GM08714 (cell line): ENCODE results near the gene PTBP1.

Source experiments
- H3K4me3 ChIP-seq: fragments of 200-500 bp; sonication (Bioruptor generic); 2 replicates; pipeline ENCODE4 v1.5.1; 2014; ENCODE audit warnings: mild to moderate bottlenecking, low read length, inconsistent platforms
- ZNF274 ChIP-seq: IDR thresholded peaks from 2 replicates; pipeline ENCODE4 v1.6.1; 2012; ENCODE audit warnings: mild to moderate bottlenecking, low read depth, low read length

PTBP1 gene

DNA sequence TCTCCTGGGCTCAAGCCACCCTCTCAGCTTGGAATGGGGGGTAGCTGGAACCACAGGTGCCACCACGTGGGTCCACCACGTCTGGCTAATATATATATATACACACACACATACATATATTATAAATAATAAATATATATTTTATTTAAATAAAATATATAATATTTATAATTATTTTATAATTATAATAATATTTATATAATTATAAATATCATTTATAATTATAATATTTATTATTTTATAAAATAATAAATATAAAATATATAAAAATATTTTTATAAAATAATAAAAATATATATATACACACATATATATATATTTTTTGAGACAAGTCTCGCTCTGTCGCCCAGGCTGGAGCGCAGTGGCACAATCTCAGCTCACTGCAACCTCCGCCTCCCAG, 57.3 kb downstream of the PTBP1 start:
- H3K4me3 ChIP-seq, result no peak overlapping the region
- no peak for TF ChIP-seq ZNF274

DNA sequence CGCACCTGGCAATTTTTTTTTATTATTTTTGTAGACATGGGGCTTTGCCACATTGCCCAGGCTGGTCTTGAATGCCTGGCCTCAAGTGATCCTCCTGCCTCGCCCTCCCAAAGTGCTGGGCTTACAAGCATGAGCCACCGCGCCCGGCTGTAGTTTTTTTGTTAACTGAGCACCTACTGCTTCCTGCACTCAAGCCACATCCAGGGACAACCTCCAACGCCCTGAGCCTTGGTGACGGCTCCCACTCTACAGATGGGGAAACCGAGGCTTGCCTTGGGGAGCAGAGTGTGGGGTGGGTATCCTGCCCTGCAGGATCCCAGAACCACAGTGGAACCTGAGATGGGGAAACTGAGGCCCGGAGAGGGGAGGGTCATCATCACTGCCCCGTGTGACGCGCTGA, 57.9 kb downstream of the PTBP1 start:
- H3K4me3 ChIP-seq, result no peak overlapping the region
- no peak for TF ChIP-seq ZNF274

DNA sequence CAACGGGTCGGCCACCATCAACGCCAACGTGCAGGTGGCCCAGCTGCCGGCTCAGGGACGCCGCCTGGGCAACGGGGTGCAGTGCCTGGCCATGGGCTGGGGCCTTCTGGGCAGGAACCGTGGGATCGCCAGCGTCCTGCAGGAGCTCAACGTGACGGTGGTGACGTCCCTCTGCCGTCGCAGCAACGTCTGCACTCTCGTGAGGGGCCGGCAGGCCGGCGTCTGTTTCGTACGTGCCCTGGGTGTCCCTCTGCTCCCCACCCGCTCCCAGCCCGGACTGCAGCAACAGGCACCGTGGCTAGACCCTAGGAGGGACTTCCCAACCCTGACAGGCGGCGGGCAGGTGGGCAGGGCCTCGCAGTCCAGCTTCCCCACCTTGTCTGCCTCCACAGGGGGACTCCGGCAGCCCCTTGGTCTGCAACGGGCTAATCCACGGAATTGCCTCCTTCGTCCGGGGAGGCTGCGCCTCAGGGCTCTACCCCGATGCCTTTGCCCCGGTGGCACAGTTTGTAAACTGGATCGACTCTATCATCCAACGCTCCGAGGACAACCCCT, 58.4 kb downstream of the PTBP1 start:
- no peak for TF ChIP-seq ZNF274
- no peak overlapping the region for H3K4me3 ChIP-seq

DNA sequence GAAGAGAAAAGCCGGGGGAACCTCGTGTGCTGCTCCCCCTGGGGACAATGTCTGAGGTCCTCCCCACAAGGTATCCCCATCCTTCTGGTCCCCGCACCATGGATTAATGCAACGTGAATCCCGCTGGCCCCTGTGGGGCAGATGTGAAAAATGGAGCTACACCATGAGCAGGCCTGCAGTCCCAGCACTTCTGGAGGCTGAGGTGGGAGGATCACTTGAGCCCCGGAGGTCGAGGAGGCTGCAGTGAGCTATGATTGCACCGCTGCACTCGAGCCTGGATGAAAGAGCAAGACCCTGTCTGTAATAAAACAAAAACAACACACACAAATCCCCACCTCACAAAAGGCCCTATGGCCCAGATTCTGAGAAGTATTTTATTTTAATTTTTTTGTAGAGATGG, 61.0 kb downstream of the PTBP1 start:
- TF ChIP-seq ZNF274, result no peak
- H3K4me3 ChIP-seq, result no peak overlapping the region

DNA sequence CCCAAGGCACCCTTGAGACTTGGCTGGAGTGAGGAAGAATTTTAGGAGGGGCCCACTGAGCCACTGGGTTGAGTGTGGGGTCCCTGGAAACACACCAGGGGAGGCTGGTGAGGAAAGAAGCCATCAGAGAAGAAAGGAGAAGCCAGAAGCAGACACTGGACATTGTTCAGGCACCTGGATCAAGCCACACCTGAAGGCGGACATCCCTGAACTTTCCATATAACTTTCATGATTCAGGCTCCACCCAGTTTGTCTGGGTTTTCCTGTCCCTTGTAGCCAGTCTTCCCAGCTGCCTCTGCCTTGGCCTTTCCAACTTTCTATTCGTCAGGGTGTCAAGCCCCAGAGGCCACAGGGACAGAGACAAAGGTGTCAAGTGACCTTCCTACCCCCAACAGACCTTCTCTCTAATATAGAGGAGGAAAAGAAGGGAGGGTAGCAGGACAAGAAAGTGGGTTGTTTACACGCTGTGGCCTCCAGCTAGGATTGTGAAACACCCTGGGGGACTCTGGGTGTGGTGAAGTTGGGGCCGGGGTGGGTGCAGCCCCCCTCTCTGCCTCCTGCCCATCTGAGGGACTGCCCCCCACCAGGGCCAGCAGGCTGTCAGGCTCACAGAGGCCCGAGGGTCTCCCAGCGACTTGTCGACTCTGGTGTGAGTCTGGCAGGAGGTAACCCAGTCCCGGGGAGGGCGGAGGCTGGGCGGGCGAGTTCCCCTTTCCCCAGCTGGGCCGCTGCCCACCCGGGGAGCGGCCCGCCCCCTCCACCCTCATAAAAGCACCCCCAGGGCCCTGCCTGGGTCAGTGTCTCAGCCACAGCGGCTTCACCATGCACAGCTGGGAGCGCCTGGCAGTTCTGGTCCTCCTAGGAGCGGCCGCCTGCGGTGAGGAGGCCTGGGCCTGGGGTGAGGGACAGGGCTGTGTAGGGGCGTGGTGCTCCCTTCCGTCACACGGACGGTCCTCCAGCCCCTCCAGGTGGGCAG, 61.9 kb downstream of the PTBP1 start, which contains the start of gene CFD:
CFD (plus strand) TSS at position 797 of the 976 bp plus-strand sequence; CDS start at position 823, 26 bp downstream.
- TF ChIP-seq ZNF274, result no peak
- no peak within 1 kb of the TSS; the same call in 1 of the 2 replicates for H3K4me3 ChIP-seq

DNA sequence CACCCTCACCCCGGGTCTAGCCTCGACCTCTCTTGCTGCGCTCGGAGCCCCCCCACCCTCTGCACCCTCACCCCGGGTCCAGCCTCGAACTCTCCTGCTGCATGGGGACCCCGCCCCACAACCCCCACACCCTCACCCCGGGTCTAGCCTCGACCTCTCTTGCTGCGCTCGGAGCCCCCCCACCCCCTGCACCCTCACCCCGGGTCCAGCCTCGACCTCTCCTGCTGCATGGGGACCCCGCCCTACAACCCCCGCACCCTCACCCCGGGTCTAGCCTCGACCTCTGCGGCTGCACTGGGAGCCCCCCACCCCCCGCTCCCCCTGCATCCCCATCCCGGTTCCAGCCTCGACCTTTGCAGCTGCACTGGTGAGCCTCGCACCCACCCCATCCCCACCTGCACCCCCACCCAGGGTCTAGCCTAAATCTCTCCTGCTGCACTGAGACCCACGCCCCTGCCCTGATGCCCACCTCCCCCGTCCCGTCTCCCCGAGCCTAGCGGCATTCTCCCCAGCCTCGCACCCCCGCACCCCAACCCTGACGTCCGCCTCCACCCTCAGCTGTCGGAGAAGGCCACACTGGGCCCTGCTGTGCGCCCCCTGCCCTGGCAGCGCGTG, 64.0 kb downstream of the PTBP1 start:
- TF ChIP-seq ZNF274, result no peak
- H3K4me3 ChIP-seq, result no peak overlapping the region
